Esophagus squamous epithelium (tissue), 5 donors: ENCODE data around the gene RAPGEF5. TPM values are rescaled to one million over a fixed set of nuclear protein-coding genes. Genes with fewer than 3 reads are reported as not detected.

ENCODE experiments used
- DNase-seq: peaks from one replicate; lab custom pipeline; 2025; lab: John Stamatoyannopoulos, UW
- H3K27ac ChIP-seq, 4 donors: fragments of 200-600 bp; sonication (generic); one replicate each; pipeline ENCODE4 v1.5.1; 2016 to 2019; ENCODE audit warnings: mild to moderate bottlenecking in 1 of 4
- H3K27me3 ChIP-seq, 4 donors: fragments of 200-600 bp; sonication (generic); 1 replicate in 3 of 4; 2 replicates in 1 of 4; pipeline versions ENCODE4 v1.5.1 to v1.6.0; 2017 to 2021; ENCODE audit warnings: antibody characterized with exemption in 1 of 4
- H3K36me3 ChIP-seq, 3 donors: fragments of 200-600 bp; sonication (generic); one replicate each; pipeline ENCODE4 v1.5.1; 2016 to 2019
- H3K4me1 ChIP-seq, 3 donors: fragments of 200-600 bp; sonication (generic); one replicate each; pipeline ENCODE4 v1.5.1; 2017 to 2019
- H3K4me3 ChIP-seq, 4 donors: fragments of 200-600 bp; sonication (generic); 1 replicate in 3 of 4; 2 replicates in 1 of 4; pipeline ENCODE4 v1.5.1; 2016 to 2019; ENCODE audit warnings: mild to moderate bottlenecking in 2 of 4, moderate library complexity in 1 of 4
- H3K9me3 ChIP-seq, 3 donors: fragments of 200-600 bp; sonication (generic); one replicate each; pipeline ENCODE4 v1.5.1; 2016 to 2019
- CTCF ChIP-seq, 6 experiments: fragments of 450-650 bp in 4 of 6; fragments of 200-600 bp in 2 of 6; sonication (generic) in 2 of 6; IDR thresholded peaks; one replicate each; pipeline ENCODE4 v1.5.1; 2016 to 2019; ENCODE audit warnings: antibody characterized with exemption in 6 of 6, mild to moderate bottlenecking in 4 of 6, moderate library complexity in 4 of 6
- POLR2A ChIP-seq, 4 donors: fragments of 450-650 bp; IDR thresholded peaks; one replicate each; pipeline ENCODE4 v1.6.1; 2017; ENCODE audit warnings: antibody characterized with exemption in 4 of 4, mild to moderate bottlenecking in 4 of 4, moderate library complexity in 3 of 4
- WGBS, 2 donors: methylation state at CpG; one replicate each; pipeline ENCODE4 v1.1.5; 2018; 5-methylcytosine and 5-hydroxymethylcytosine counted together
- intact Hi-C: fragments of 100-400 bp; cut with DNase I; formaldehyde crosslinking; loops from one replicate; pipeline ENCODE4 v1.15.0; 2022
- total RNA-seq, 4 donors: library from RNA; depleted of rRNA; stranded (reverse); fragments of >200 nt; gene quantifications; one replicate each; pipeline ENCODE4 v1.1.0, GENCODE V29; 2016
- donor health status: DM: yes; HTN: yes; CAD: no.

Gene RAPGEF5
- total RNA-seq, 4 donors from 2014 or later = 16.9 to 50.5 (median 38.4) TPM

GRCh38 chr7:22090512-22090911 lies 266.4 kb downstream of the RAPGEF5 start:
- DNase-seq = no peak
- H3K9me3 ChIP-seq = no peaks in the 10 kb centered on the region
- H3K4me1 ChIP-seq = peaks cover 0 to 5% (median 4%) of the 10 kb centered on the region in 3 donors
- H3K4me3 ChIP-seq = no peak overlapping the region
- intact Hi-C loops = no loop called here
- no peak for TF ChIP-seq POLR2A (IDR thresholded peaks at IDR 0.05)
- TF ChIP-seq CTCF (IDR thresholded peaks at IDR 0.05) = no peak
- no peaks in the 10 kb centered on the region for H3K36me3 ChIP-seq
- whole genome bisulfite sequencing, 2 donors = 100% methylated on average over 9 of the region's 24 CpGs; no CpG with 5 or more reads in 1 of the 2 donors
- H3K27me3 ChIP-seq = no peaks in the 10 kb centered on the region
- no peak overlapping the region for H3K27ac ChIP-seq

GRCh38 chr7:22090107-22090506 lies 266.8 kb downstream of the RAPGEF5 start:
- intact Hi-C loops = no loop called here
- no peaks in the 10 kb centered on the region for H3K36me3 ChIP-seq

GRCh38 chr7:22088827-22089226 lies 268.1 kb downstream of the RAPGEF5 start:
- H3K36me3 ChIP-seq = no peaks in the 10 kb centered on the region
- intact Hi-C loops = no loop called here

More at GRCh38 chr7:22090107-22090506, 266.8 kb downstream of the RAPGEF5 start:
- no peaks in the 10 kb centered on the region for H3K9me3 ChIP-seq
- peaks cover 0 to 5% (median 4%) of the 10 kb centered on the region in 3 donors for H3K4me1 ChIP-seq
- DNase-seq = no peak
- H3K27me3 ChIP-seq = no peaks in the 10 kb centered on the region
- 79 to 84% methylated on average over 8 of the region's 22 CpGs for WGBS, 2 donors
- H3K4me3 ChIP-seq = no peak overlapping the region
- H3K27ac ChIP-seq = no peak overlapping the region
- no peak for TF ChIP-seq CTCF (IDR thresholded peaks at IDR 0.05)
- no peak for TF ChIP-seq POLR2A (IDR thresholded peaks at IDR 0.05)

GRCh38 chr7:22087861-22088260 lies 269.1 kb downstream of the RAPGEF5 start:
- intact Hi-C loops = no loop called here
- 63 to 88% methylated on average over 4 to 6 of the region's 6 CpGs for WGBS, 2 donors
- H3K4me1 ChIP-seq = peaks cover 0 to 13% (median 2%) of the 10 kb centered on the region in 3 donors

More at GRCh38 chr7:22088827-22089226, 268.1 kb downstream of the RAPGEF5 start:
- Histone ChIP-seq H3K4me1 (peaks cover 0 to 7% (median 4%) of the 10 kb centered on the region in 3 donors), H3K27ac (no peak overlapping the region), H3K4me3 (no peak overlapping the region), H3K9me3 (no peaks in the 10 kb centered on the region), H3K27me3 (no peaks in the 10 kb centered on the region)
- no peak for DNase-seq
- TF ChIP-seq POLR2A (IDR thresholded peaks at IDR 0.05) (no peak), CTCF (IDR thresholded peaks at IDR 0.05) (no peak)

More at GRCh38 chr7:22087861-22088260, 269.1 kb downstream of the RAPGEF5 start:
- H3K27ac ChIP-seq = no peak overlapping the region
- DNase-seq = no peak
- no peak overlapping the region for H3K4me3 ChIP-seq
- H3K9me3 ChIP-seq = no peaks in the 10 kb centered on the region
- no peaks in the 10 kb centered on the region for H3K27me3 ChIP-seq
- no peaks in the 10 kb centered on the region for H3K36me3 ChIP-seq
- no peak for TF ChIP-seq POLR2A (IDR thresholded peaks at IDR 0.05)
- no peak for TF ChIP-seq CTCF (IDR thresholded peaks at IDR 0.05)
